GM12874 (cell line): ENCODE results near the gene C16orf95.

Experiments used
- CTCF ChIP-seq: IDR thresholded peaks from 2 replicates; pipeline ENCODE4 v1.5.1; 2011; ENCODE audit warnings: low read depth, mild to moderate bottlenecking, control low read depth, low read length, moderate library complexity; ENCODE audit not compliant: insufficient read depth

C16orf95 gene

GRCh38 chr16:87360862-87361610 is 43.8 kb upstream of the C16orf95 start:
- no peak for TF ChIP-seq CTCF

GRCh38 chr16:87359121-87359520 is 41.9 kb upstream of the C16orf95 start:
- TF ChIP-seq CTCF: no peak

- no peak for TF ChIP-seq CTCF
Measured at GRCh38 chr16:87358696-87359095, 41.5 kb upstream of the C16orf95 start.

GRCh38 chr16:87358250-87358649 is 41.1 kb upstream of the C16orf95 start:
- no peak for TF ChIP-seq CTCF

- TF ChIP-seq CTCF: no peak
Measured at GRCh38 chr16:87356491-87356853, 39.3 kb upstream of the C16orf95 start.

- TF ChIP-seq CTCF: no peak
Measured at GRCh38 chr16:87353613-87354012, 36.4 kb upstream of the C16orf95 start.

- no peak for TF ChIP-seq CTCF
Measured at GRCh38 chr16:87352818-87353217, 35.6 kb upstream of the C16orf95 start.
